Measurements from ENCODE around the gene ADAMTS7.

- no peak for TF ChIP-seq EZH2 (IDR thresholded peaks at IDR 0.05)
- TF ChIP-seq CTCF (IDR thresholded peaks at IDR 0.05 in 2 of 3, conservative IDR thresholded peaks at IDR 0.05 in 1 of 3; ENCODE audit: borderline replicate concordance in 1 of 3, insufficient read depth in 1 of 3, low read depth in 2 of 3, low read length in 2 of 3), result peak in 2 of 3 experiments; percentile 74 to 77; a peak in 4 of 6 replicates
- TF ChIP-seq YY1 (IDR thresholded peaks at IDR 0.05; ENCODE audit: extremely low read depth, insufficient replicate concordance, low read depth, low read length), result no peak
- no peak for TF ChIP-seq POLR2A (IDR thresholded peaks at IDR 0.05; ENCODE audit: borderline replicate concordance, extremely low read depth, insufficient read depth, insufficient read length)
- TF ChIP-seq RAD21 (IDR thresholded peaks at IDR 0.05; ENCODE audit: low read depth), result peak; percentile 28; the same call in 1 of the 2 replicates
- TF ChIP-seq SRF (IDR thresholded peaks at IDR 0.05; ENCODE audit: low read depth), result no peak
- TF ChIP-seq FOSL1 (IDR thresholded peaks at IDR 0.05; ENCODE audit: low read depth), result no peak
- TF ChIP-seq REST (IDR thresholded peaks at IDR 0.05; ENCODE audit: low read depth), result no peak
- no peak for TF ChIP-seq MAX (IDR thresholded peaks at IDR 0.05)
Observed at GRCh38 chr15:78808550-78808949, 2.7 kb downstream of the ADAMTS7 start.

Measured in HCT116 (cell line).